Lung (tissue), 12 donors: ENCODE measurements around the gene LSAMP. TPM values are rescaled to one million over a fixed set of nuclear protein-coding genes. Genes with fewer than 3 reads are reported as not detected.
"Not testable (repeated sequence)": the region's sequence is repeated elsewhere in the genome, so short reads cannot be mapped to it uniquely, and the experiment has no call there.

ENCODE experiments used
- ATAC-seq: fragments of 200-7000 bp; cut with Tn5 transposase; one replicate; pipeline ENCODE4 v1.9.1; 2020; ENCODE audit warnings: moderate number of reproducible peaks; ENCODE audit not compliant: insufficient read depth, low FRiP score
- DNase-seq, 3 donors: peaks; one replicate each; pipeline ENCODE4 v3.0.0-alpha.2; 2013 to 2017
- H3K27ac ChIP-seq, 2 donors: one replicate each; pipeline ENCODE4 v1.5.1; 2013; ENCODE audit warnings: mild to moderate bottlenecking in 2 of 2, moderate library complexity in 2 of 2, control low read depth in 1 of 2, inconsistent platforms in 1 of 2, low read depth in 1 of 2, low read length in 1 of 2
- H3K27me3 ChIP-seq, 3 donors: one replicate each; pipeline ENCODE4 v1.5.1; 2013; ENCODE audit warnings: low read length in 2 of 3; ENCODE audit not compliant: control insufficient read depth in 3 of 3, insufficient read depth in 3 of 3
- H3K36me3 ChIP-seq, 4 donors: one replicate each; pipeline ENCODE4 v1.5.1; 2013; ENCODE audit warnings: low read length in 4 of 4, mild to moderate bottlenecking in 1 of 4, moderate library complexity in 1 of 4; ENCODE audit not compliant: control insufficient read depth in 4 of 4, insufficient read depth in 4 of 4
- H3K4me1 ChIP-seq, 5 donors: one replicate each; pipeline ENCODE4 v1.5.1; 2013; ENCODE audit warnings: low read length in 5 of 5, mild to moderate bottlenecking in 2 of 5, moderate library complexity in 1 of 5; ENCODE audit not compliant: control insufficient read depth in 5 of 5, insufficient read depth in 5 of 5
- H3K4me3 ChIP-seq: one replicate; pipeline ENCODE4 v1.5.1; 2013; ENCODE audit warnings: mild to moderate bottlenecking, control low read depth, moderate library complexity
- H3K9ac ChIP-seq, 2 donors: one replicate each; pipeline ENCODE4 v1.5.1; 2013; ENCODE audit warnings: low read length in 2 of 2, control low read depth in 1 of 2; ENCODE audit not compliant: insufficient read depth in 1 of 2
- H3K9me3 ChIP-seq, 4 donors: one replicate each; pipeline ENCODE4 v1.5.1; 2013; ENCODE audit warnings: low read length in 3 of 4, mild to moderate bottlenecking in 1 of 4, moderate library complexity in 1 of 4; ENCODE audit not compliant: control insufficient read depth in 4 of 4, insufficient read depth in 3 of 4
- CTCF ChIP-seq: IDR thresholded peaks from 2 replicates; pipeline ENCODE4 v1.5.1; 2012; ENCODE audit warnings: mild to moderate bottlenecking; ENCODE audit errors: control extremely low read depth, extremely low read depth
- WGBS, 2 donors: extraction: QIAGEN DNeasy Blood & Tissue Kit; methylation state at CpG; one replicate each; pipeline ENCODE4 v1.1.7; 2013; 5-methylcytosine and 5-hydroxymethylcytosine counted together
- polyA plus RNA-seq, 2 donors: library from polyadenylated mRNA; stranded (reverse); fragments of 200-250 nt; gene quantifications; one replicate each; pipeline ENCODE4 v1.2.1, GENCODE V29; 2013
- total RNA-seq, 2 donors: library from RNA; depleted of rRNA in 1 of 2; stranded (reverse); fragments of >200 nt in 1 of 2; gene quantifications; one replicate each; pipeline ENCODE4 v1.2.1, GENCODE V29; 2014 to 2021
- donor health status: control.
- donor health status: control.
- donor health status: Bipolar disorder and iron deficiency.
- donor health status: healthy.
- donor health status: DM: yes; HTN: yes; CAD: no.

Gene LSAMP
- total and polyA plus RNA-seq, 4 donors: 1.6 to 21.9 (median 9.5) TPM

- Histone ChIP-seq H3K36me3 (no peaks in the 10 kb centered on the region), H3K9me3 (no peaks in the 10 kb centered on the region), H3K4me1 (no peaks in the 10 kb centered on the region), H3K27me3 (no peaks in the 10 kb centered on the region), H3K27ac (no peak overlapping the region), H3K9ac (no peak overlapping the region), H3K4me3 (no peak overlapping the region)
- WGBS, 2 donors: 71 to 79% methylated on average over 1 of the region's 1 CpG
- ATAC-seq: no peak
- TF ChIP-seq CTCF: no peak
- no peak for DNase-seq
These were observed 641.6 kb downstream of the LSAMP start for GRCh38 chr3:115803661-115804060.

GRCh38 chr3:115800489-115801075 lies 644.7 kb downstream of the LSAMP start:
- H3K9ac ChIP-seq: no peak overlapping the region
- no peak overlapping the region for H3K27ac ChIP-seq
- no peak for TF ChIP-seq CTCF
- no peak overlapping the region for H3K4me3 ChIP-seq
- no peaks in the 10 kb centered on the region for H3K4me1 ChIP-seq
- ATAC-seq (no peak), DNase-seq (no peak)
- no peaks in the 10 kb centered on the region for H3K9me3 ChIP-seq
- WGBS, 2 donors: 87 to 91% methylated on average over 4 of the region's 4 CpGs
- H3K36me3 ChIP-seq: no peaks in the 10 kb centered on the region
- H3K27me3 ChIP-seq: no peaks in the 10 kb centered on the region

- WGBS, 2 donors: 94 to 97% methylated on average over 7 of the region's 7 CpGs
- H3K4me1 ChIP-seq, H3K27ac ChIP-seq, ATAC-seq, H3K9me3 ChIP-seq, H3K9ac ChIP-seq, H3K4me3 ChIP-seq, H3K27me3 ChIP-seq, DNase-seq, H3K36me3 ChIP-seq: not testable (repeated sequence)
These were observed 645.2 kb downstream of the LSAMP start for GRCh38 chr3:115800065-115800464.

- 46 to 56% methylated on average over 6 of the region's 6 CpGs for WGBS, 2 donors
- no peak for ATAC-seq
- no peak overlapping the region for H3K27ac ChIP-seq
- DNase-seq: peak in 1 of 3 donors; percentile 34
- no peaks in the 10 kb centered on the region for H3K27me3 ChIP-seq
- H3K4me1 ChIP-seq: no peaks in the 10 kb centered on the region
- H3K36me3 ChIP-seq: no peaks in the 10 kb centered on the region
- no peaks in the 10 kb centered on the region for H3K9me3 ChIP-seq
- no peak overlapping the region for H3K9ac ChIP-seq
- no peak overlapping the region for H3K4me3 ChIP-seq
- TF ChIP-seq CTCF: no peak
These were observed 652.9 kb downstream of the LSAMP start for GRCh38 chr3:115792206-115792955.

- not testable (repeated sequence) for H3K9ac ChIP-seq, DNase-seq
- 82 to 89% methylated on average over 51 to 55 of the region's 55 CpGs for WGBS, 2 donors
These were observed 653.8 kb downstream of the LSAMP start for GRCh38 chr3:115791271-115792153.

More at GRCh38 chr3:115791271-115792153, 653.8 kb downstream of the LSAMP start:
- H3K4me3 ChIP-seq, ATAC-seq, H3K4me1 ChIP-seq, H3K9me3 ChIP-seq, H3K36me3 ChIP-seq, H3K27me3 ChIP-seq, H3K27ac ChIP-seq: not testable (repeated sequence)
